ENCODE data around the gene KIF19. TPM values are rescaled to one million over a fixed set of nuclear protein-coding genes. Genes with fewer than 3 reads are reported as not detected.

The KIF19 gene
- total RNA-seq, 4 donors from 2014 or later: 77.4 to 211 (median 117) TPM

DNA sequence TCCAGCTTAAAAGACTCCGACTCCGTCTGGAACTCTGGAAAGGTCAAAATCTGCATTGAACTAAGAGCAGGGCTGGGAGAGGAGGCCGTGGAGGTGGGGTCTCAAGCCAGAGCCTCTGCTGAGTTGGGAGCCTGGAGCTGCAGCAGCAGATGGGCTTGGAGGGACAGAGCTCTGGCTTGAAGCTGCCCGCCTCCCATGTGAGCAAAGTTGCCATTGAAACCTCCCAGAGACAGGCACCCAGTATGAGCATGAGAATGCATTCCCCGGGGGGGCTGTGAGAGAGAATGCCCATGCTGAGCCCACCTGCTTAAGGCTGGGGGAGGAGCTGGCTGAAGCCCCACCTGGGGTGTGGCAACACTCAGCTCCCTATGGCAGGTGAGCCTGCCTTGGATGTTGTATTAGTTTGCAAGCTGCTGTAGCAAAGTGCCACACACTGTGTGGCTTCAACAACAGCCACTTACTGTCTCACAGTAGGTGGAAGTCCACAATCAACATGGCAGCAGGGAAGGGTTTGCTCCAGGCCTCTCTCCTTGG is 9.6 kb downstream of the KIF19 start:
- H3K9me3 ChIP-seq: peaks cover 0 to 13% (median 0%) of the 10 kb centered on the region in 4 donors
- TF ChIP-seq POLR2A (IDR thresholded peaks at IDR 0.05) (no peak), EP300 (IDR thresholded peaks at IDR 0.05) (no peak)
- TF ChIP-seq, protein P1, sequence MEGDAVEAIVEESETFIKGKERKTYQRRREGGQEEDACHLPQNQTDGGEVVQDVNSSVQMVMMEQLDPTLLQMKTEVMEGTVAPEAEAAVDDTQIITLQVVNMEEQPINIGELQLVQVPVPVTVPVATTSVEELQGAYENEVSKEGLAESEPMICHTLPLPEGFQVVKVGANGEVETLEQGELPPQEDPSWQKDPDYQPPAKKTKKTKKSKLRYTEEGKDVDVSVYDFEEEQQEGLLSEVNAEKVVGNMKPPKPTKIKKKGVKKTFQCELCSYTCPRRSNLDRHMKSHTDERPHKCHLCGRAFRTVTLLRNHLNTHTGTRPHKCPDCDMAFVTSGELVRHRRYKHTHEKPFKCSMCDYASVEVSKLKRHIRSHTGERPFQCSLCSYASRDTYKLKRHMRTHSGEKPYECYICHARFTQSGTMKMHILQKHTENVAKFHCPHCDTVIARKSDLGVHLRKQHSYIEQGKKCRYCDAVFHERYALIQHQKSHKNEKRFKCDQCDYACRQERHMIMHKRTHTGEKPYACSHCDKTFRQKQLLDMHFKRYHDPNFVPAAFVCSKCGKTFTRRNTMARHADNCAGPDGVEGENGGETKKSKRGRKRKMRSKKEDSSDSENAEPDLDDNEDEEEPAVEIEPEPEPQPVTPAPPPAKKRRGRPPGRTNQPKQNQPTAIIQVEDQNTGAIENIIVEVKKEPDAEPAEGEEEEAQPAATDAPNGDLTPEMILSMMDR (IDR thresholded peaks at IDR 0.05): no peak
- H3K4me3 ChIP-seq: no peak overlapping the region
- H3K27ac ChIP-seq: peak overlapping the region in 2 of 4 donors; percentile 79 to 86
- 58% methylated on average over 5 of the region's 5 CpGs for WGBS, 2 donors
- no peak for DNase-seq (ENCODE audit: low spot score in 2 of 2)
- peaks cover 0 to 7% of the 10 kb centered on the region in 2 donors for H3K27me3 ChIP-seq
- H3K36me3 ChIP-seq: no peaks in the 10 kb centered on the region
- peaks cover 0 to 6% (median 2%) of the 10 kb centered on the region in 4 donors for H3K4me1 ChIP-seq

DNA sequence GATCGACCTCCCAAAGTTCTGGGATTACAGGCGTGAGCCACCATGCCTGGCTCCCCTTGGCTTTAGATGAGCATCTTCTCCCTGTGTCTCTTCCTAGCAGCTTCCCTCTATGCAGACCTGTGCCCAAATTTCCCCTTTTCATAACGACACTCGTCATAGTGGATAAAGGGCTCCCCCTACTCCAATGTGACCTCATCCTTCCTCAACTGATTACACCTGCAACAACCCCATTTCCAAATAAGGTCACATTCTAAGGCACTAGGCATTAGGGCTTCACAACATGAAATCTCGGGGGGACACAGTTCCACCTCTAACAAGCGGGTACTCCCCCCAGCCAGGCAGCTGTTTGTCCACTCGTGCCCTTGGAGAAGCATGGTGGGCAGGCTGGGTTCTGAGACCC is 10.3 kb downstream of the KIF19 start:
- WGBS, 2 donors: 76 to 80% methylated on average over 7 of the region's 7 CpGs
- H3K27ac ChIP-seq: peak overlapping the region; percentile 21 to 86 (median 64)

DNA sequence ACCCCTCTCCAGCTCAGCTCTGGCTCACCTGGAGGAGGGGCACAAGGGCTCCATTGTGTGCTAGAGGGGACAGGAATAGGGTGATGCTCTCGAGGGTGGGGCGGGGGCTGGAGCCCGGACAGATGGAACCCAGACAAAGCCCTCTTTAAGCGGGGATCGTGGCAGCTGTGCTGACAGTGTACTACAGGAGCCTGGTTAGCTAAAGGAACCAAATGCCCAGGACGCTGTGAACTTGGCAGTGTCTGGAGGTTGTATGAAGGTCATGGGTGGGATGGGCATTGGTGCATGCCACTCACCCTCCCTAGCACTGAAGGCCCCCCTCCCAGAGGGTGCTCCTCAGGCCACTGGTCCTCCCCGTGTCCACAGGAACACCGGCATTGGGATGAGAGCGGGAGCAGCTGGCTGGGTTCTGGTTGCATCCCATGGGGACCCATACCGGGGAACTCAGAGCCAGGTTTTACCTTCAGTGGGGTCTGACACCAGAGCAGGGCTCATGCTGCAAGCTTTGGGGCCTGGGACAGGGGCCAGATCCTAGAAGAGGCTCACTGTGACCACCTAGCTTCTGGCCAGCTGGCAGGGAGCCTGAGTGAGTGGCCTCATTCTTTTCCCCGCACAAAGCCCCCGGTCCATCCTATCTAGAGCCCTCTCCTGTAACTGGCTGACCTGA is 11.9 kb downstream of the KIF19 start:
- peaks cover 0 to 6% (median 2%) of the 10 kb centered on the region in 4 donors for H3K4me1 ChIP-seq
- peaks cover 0 to 7% of the 10 kb centered on the region in 2 donors for H3K27me3 ChIP-seq
- TF ChIP-seq, protein P1 (IDR thresholded peaks at IDR 0.05): no peak
- TF ChIP-seq POLR2A (IDR thresholded peaks at IDR 0.05): no peak
- TF ChIP-seq EP300 (IDR thresholded peaks at IDR 0.05): peak in 1 of 2 donors; percentile 49
- H3K4me3 ChIP-seq: no peak overlapping the region
- no peaks in the 10 kb centered on the region for H3K36me3 ChIP-seq
- H3K27ac ChIP-seq: peak overlapping the region; percentile 2 to 86 (median 68)
- DNase-seq (ENCODE audit: low spot score in 2 of 2): no peak
- H3K9me3 ChIP-seq: peaks cover 0 to 13% (median 0%) of the 10 kb centered on the region in 4 donors
- WGBS, 2 donors: 52 to 57% methylated on average over 8 to 11 of the region's 12 CpGs

More for the DNA sequence above, 10.3 kb downstream of the KIF19 start:
- Histone ChIP-seq H3K4me1 (peaks cover 0 to 6% (median 2%) of the 10 kb centered on the region in 4 donors), H3K36me3 (no peaks in the 10 kb centered on the region), H3K4me3 (no peak overlapping the region), H3K9me3 (peaks cover 0 to 13% (median 0%) of the 10 kb centered on the region in 4 donors), H3K27me3 (peaks cover 0 to 7% of the 10 kb centered on the region in 2 donors)
- TF ChIP-seq, protein P1 (IDR thresholded peaks at IDR 0.05): no peak
- TF ChIP-seq POLR2A (IDR thresholded peaks at IDR 0.05) (no peak), EP300 (IDR thresholded peaks at IDR 0.05) (no peak)
- no peak for DNase-seq (ENCODE audit: low spot score in 2 of 2)

DNA sequence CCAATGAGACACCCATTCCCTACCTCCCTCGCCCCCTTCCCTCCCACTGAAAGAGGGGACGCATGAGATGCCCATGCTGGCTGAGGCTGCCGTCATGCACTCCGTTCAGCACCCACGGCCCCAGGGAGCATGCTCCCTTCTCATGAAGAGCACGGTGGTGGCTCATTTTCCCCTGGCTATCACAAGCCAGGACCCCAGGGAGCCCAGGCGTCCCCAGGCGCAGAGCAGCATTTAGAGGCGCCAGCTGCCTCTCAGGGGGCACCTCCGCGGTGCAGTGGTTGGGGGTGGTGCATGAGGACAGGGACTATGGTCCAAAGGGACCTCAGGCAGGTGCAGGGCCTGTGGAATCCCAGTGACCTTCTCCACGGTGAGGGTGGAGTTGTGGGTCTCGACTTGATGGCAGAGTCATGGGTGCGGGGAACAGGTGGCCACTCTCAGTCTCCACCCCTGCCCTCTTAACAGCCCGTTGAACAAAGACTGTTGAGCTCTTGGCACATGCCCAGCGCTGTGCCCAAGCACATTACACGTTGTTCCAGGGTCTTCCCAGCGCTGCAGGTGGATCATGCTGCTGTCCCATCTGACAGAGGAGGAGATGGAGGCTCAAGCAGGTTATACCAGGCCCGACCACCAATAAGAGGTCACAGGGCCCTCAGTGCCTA is 13.6 kb downstream of the KIF19 start:
- Histone ChIP-seq H3K9me3 (peaks cover 0 to 5% (median 0%) of the 10 kb centered on the region in 4 donors), H3K36me3 (no peaks in the 10 kb centered on the region), H3K27ac (peak overlapping the region; percentile 34 to 86 (median 68)), H3K4me1 (peaks cover 0 to 6% (median 2%) of the 10 kb centered on the region in 4 donors), H3K27me3 (peaks cover 0 to 9% of the 10 kb centered on the region in 2 donors), H3K4me3 (no peak overlapping the region)
- WGBS, 2 donors: 75 to 81% methylated on average over 15 to 19 of the region's 19 CpGs
- TF ChIP-seq, protein P1 (IDR thresholded peaks at IDR 0.05): no peak
- TF ChIP-seq POLR2A (IDR thresholded peaks at IDR 0.05) (no peak), EP300 (IDR thresholded peaks at IDR 0.05) (no peak)
- no peak for DNase-seq (ENCODE audit: low spot score in 2 of 2)
